GM12878 (cell line): ENCODE data around the gene TCF12. TPM values are rescaled to one million over a fixed set of nuclear protein-coding genes. Genes with fewer than 3 reads are reported as not detected.

ENCODE experiments used
- ATAC-seq: fragments of 200-7000 bp; cut with Tn5 transposase; 3 replicates; pipeline ENCODE4 v1.9.1; 2020; ENCODE audit warnings: mild to moderate bottlenecking, moderate library complexity
- BruUV-seq: library from RNA; stranded (reverse); fragments of 400-500 nt; replicated peaks from 2 replicates; lab custom pipeline; 2021; lab: Mats Ljungman, UMichigan
- CTCF ChIA-PET: fragments of 300-600 bp; sonication (Branson Sonifier 250); formaldehyde crosslinking; extraction: SDS; loops from one replicate; lab custom pipeline; 2021; ENCODE audit warnings: inconsistent platforms; lab: Yijun Ruan, JAX
- POLR2A ChIA-PET: fragments of 350-600 bp; formaldehyde crosslinking; extraction: SDS; loops from one replicate; lab custom pipeline; 2021; ENCODE audit warnings: inconsistent platforms; lab: Charles Lee
- RAD21 ChIA-PET: fragments of 300-600 bp; sonication (Branson Sonifier 250); formaldehyde crosslinking; loops from one replicate; lab custom pipeline; 2023; ENCODE audit warnings: antibody characterized with exemption; ENCODE audit not compliant: unreplicated experiment; lab: Charles Lee
- SMC1A ChIA-PET: fragments of 300-600 bp; sonication (Branson Sonifier 250); formaldehyde crosslinking; loops from one replicate; lab custom pipeline; 2023; ENCODE audit not compliant: unreplicated experiment, uncharacterized antibody; lab: Charles Lee
- DNase-seq: peaks from one replicate; pipeline ENCODE4 v3.0.0-alpha.2; 2011; ENCODE audit warnings: low read depth, low spot score
- FAIRE-seq: peaks from 3 replicates; lab custom pipeline; 2011; peaks lifted over from hg19 to GRCh38; lab: Jason Lieb, UNC
- H2AFZ ChIP-seq: 2 replicates; pipeline ENCODE4 v1.6.0; 2011; ENCODE audit warnings: low read depth, low read length, control low read depth; ENCODE audit not compliant: control insufficient read depth
- H3K27ac ChIP-seq: 2 replicates; pipeline ENCODE4 v1.5.1; 2011; ENCODE audit warnings: control low read depth; ENCODE audit not compliant: control insufficient read depth, insufficient read depth
- H3K27me3 ChIP-seq, 2 experiments: replicated peaks in 1 of 2; 2 replicates each; pipeline versions ENCODE4 v1.6.0 to v1.6.1; 2011; ENCODE audit warnings: low read length in 1 of 2; ENCODE audit not compliant: control insufficient read depth in 2 of 2, insufficient read depth in 2 of 2
- H3K36me3 ChIP-seq, 2 experiments: 2 replicates each; pipeline ENCODE4 v1.5.1; 2011; ENCODE audit warnings: low read length in 1 of 2; ENCODE audit not compliant: control insufficient read depth in 2 of 2, insufficient read depth in 2 of 2
- H3K4me1 ChIP-seq: 2 replicates; pipeline ENCODE4 v1.6.1; 2011; ENCODE audit warnings: mild to moderate bottlenecking, low read length, moderate library complexity, mixed read lengths; ENCODE audit not compliant: control insufficient read depth, insufficient read depth
- H3K4me2 ChIP-seq: 2 replicates; pipeline ENCODE4 v1.6.0; 2011; ENCODE audit warnings: control low read depth; ENCODE audit not compliant: control insufficient read depth, insufficient read depth
- H3K4me3 ChIP-seq: fragments of 200-600 bp; sonication (generic); 2 replicates; pipeline ENCODE4 v1.5.1; 2016
- H3K79me2 ChIP-seq: 2 replicates; pipeline ENCODE4 v1.6.0; 2011; ENCODE audit warnings: low read length; ENCODE audit not compliant: control insufficient read depth, insufficient read depth
- H3K9ac ChIP-seq: 2 replicates; pipeline ENCODE4 v1.8.0; 2011; ENCODE audit warnings: low read length, control low read depth, mixed read lengths; ENCODE audit not compliant: control insufficient read depth, insufficient read depth
- H3K9me3 ChIP-seq: replicated peaks from 3 replicates; pipeline ENCODE4 v1.5.1; 2011; ENCODE audit warnings: mild to moderate bottlenecking, low read length; ENCODE audit not compliant: control insufficient read depth, insufficient read depth
- H4K20me1 ChIP-seq: 2 replicates; pipeline ENCODE4 v1.6.0; 2011; ENCODE audit not compliant: control insufficient read depth, insufficient read depth
- BRCA1 ChIP-seq: IDR thresholded peaks from 2 replicates; pipeline ENCODE4 v1.6.1; 2011; ENCODE audit warnings: low read depth, low read length, improper control_type of control experiment
- CHD1 ChIP-seq: IDR thresholded peaks from 2 replicates; pipeline ENCODE4 v1.6.1; 2012; ENCODE audit warnings: low read depth, low read length, improper control_type of control experiment
- CTCF ChIP-seq, 3 experiments: IDR thresholded peaks in 2 of 3; conservative IDR thresholded peaks in 1 of 3; 2 replicates each; pipeline ENCODE4 v1.5.1; 2011; ENCODE audit warnings: low read depth in 3 of 3, low read length in 3 of 3, mild to moderate bottlenecking in 3 of 3, control low read depth in 2 of 3, moderate library complexity in 2 of 3, inconsistent platforms in 1 of 3, mixed read lengths in 1 of 3; ENCODE audit not compliant: control insufficient read depth in 2 of 3, insufficient read depth in 1 of 3; ENCODE audit errors: extremely low read depth in 1 of 3
- E2F4 ChIP-seq: IDR thresholded peaks from 2 replicates; pipeline ENCODE4 v1.6.1; 2012; ENCODE audit warnings: low read depth, low read length, improper control_type of control experiment
- EP300 ChIP-seq, 2 experiments: fragments of 150-350 bp in 1 of 2; IDR thresholded peaks; 2 replicates each; pipeline ENCODE4 v1.6.1; 2011 to 2012; ENCODE audit warnings: low read depth in 2 of 2, low read length in 2 of 2, borderline replicate concordance in 1 of 2, improper control_type of control experiment in 1 of 2, inconsistent platforms in 1 of 2; ENCODE audit not compliant: control insufficient read depth in 1 of 2
- HDGF ChIP-seq: fragments of 450-650 bp; IDR thresholded peaks from 2 replicates; pipeline ENCODE4 v1.6.1; 2016; ENCODE audit warnings: antibody characterized with exemption
- KDM1A ChIP-seq: fragments of 200-600 bp; sonication (generic); IDR thresholded peaks from 2 replicates; pipeline ENCODE4 v1.6.1; 2016; ENCODE audit warnings: borderline replicate concordance
- MTA3 ChIP-seq: IDR thresholded peaks from 2 replicates; pipeline ENCODE4 v1.6.1; 2012; ENCODE audit warnings: low read length, inconsistent platforms, borderline replicate concordance
- NR2C2 ChIP-seq: IDR thresholded peaks from 2 replicates; pipeline ENCODE4 v1.6.1; 2011; ENCODE audit warnings: borderline replicate concordance, low read depth; ENCODE audit not compliant: control insufficient read depth, insufficient read length
- SIN3A ChIP-seq: IDR thresholded peaks from 2 replicates; pipeline ENCODE4 v1.6.1; 2012; ENCODE audit warnings: low read depth, low read length, improper control_type of control experiment
- SMAD5 ChIP-seq: IDR thresholded peaks from 2 replicates; pipeline ENCODE4 v1.6.1; 2016; ENCODE audit warnings: antibody characterized with exemption, low read depth
- TARDBP ChIP-seq: IDR thresholded peaks from 2 replicates; pipeline ENCODE4 v1.6.1; 2016; ENCODE audit warnings: borderline replicate concordance
- WRNIP1 ChIP-seq: IDR thresholded peaks from 2 replicates; pipeline ENCODE4 v1.6.1; 2011; ENCODE audit warnings: low read depth, low read length, improper control_type of control experiment, borderline replicate concordance
- ZBTB11 ChIP-seq: fragments of 450-650 bp; formaldehyde crosslinking; IDR thresholded peaks from 2 replicates; pipeline ENCODE4 v1.5.0; 2022; ENCODE audit warnings: mild to moderate bottlenecking, missing genetic modification characterization
- ZNF207 ChIP-seq: fragments of 450-650 bp; IDR thresholded peaks from 2 replicates; pipeline ENCODE4 v1.6.1; 2014; ENCODE audit warnings: antibody characterized with exemption, mild to moderate bottlenecking, borderline replicate concordance
- ZNF217 ChIP-seq: fragments of 450-650 bp; IDR thresholded peaks from 2 replicates; pipeline ENCODE4 v1.6.1; 2017; ENCODE audit warnings: antibody characterized with exemption, mild to moderate bottlenecking
- ZNF384 ChIP-seq: IDR thresholded peaks from 2 replicates; pipeline ENCODE4 v1.6.1; 2012; ENCODE audit warnings: low read depth, mild to moderate bottlenecking, low read length, improper control_type of control experiment, borderline replicate concordance
- ZNF622 ChIP-seq: fragments of 450-650 bp; IDR thresholded peaks from 2 replicates; pipeline ENCODE4 v1.6.1; 2017; ENCODE audit warnings: mild to moderate bottlenecking, inconsistent platforms
- in situ Hi-C: fragments of 300-500 bp; cut with MboI; formaldehyde crosslinking; loops from 9 replicates; pipeline ENCODE4 v1.14.3; 2018; ENCODE audit warnings: mixed read lengths
- intact Hi-C: fragments of 100-400 bp; cut with micrococcal nuclease; formaldehyde crosslinking; loops from one replicate; pipeline ENCODE4 v1.14.2; 2022; ENCODE audit not compliant: unreplicated experiment
- polyA plus RNA-seq, 11 experiments: library from polyadenylated mRNA; depleted of rRNA in 4 of 11; unstranded in 6 of 11; stranded (reverse) in 5 of 11; fragments of >200 nt; fragmentation: Nextera tagmentation in 4 of 11; fragmentation: Illumina TruSeq in 1 of 11; extraction: Ambion mirVana in 4 of 11; extraction: Trizol in 1 of 11; gene quantifications; 1 replicate in 1 of 11; 2 replicates in 10 of 11; pipeline versions ENCODE4 v1.2.1 to v1.2.3, GENCODE V29; 2011 to 2016; ENCODE audit warnings: inconsistent platforms in 2 of 11, missing spikeins in 2 of 11, low read depth in 1 of 11
- total RNA-seq, 4 experiments: library from RNA; depleted of rRNA in 3 of 4; stranded (reverse); fragments of >200 nt in 3 of 4; fragmentation: Illumina TruSeq in 1 of 4; extraction: Trizol in 1 of 4; gene quantifications; 2 replicates each; pipeline versions ENCODE4 v1.2.1 to v1.2.3, GENCODE V29; 2013 to 2021

TCF12 gene
- total and polyA plus RNA-seq, 10 of the 15 experiments (the other 5 are each of a cell fraction or from before 2014, with no cell fraction given): 8.2 to 70.9 (median 49.5) TPM

GRCh38 chr15:57228395-57228794, 310.0 kb downstream of the TCF12 start (continued):
- TF ChIP-seq BRCA1 (no peak), ZNF217 (no peak), CHD1 (no peak), SMAD5 (no peak), WRNIP1 (no peak)

- Histone ChIP-seq H3K36me3 (peaks cover 0 to 1% of the 10 kb centered on the region in 2 experiments; a peak in 1 of 4 replicates), H3K9me3 (no peaks in the 10 kb centered on the region), H4K20me1 (no peaks in the 10 kb centered on the region), H3K27ac (no peak overlapping the region), H2AFZ (no peak overlapping the region), H3K4me2 (no peak overlapping the region), H3K4me1 (peaks cover 3% of the 10 kb centered on the region; the same call in 1 of the 2 replicates), H3K79me2 (no peaks in the 10 kb centered on the region; the same call in 1 of the 2 replicates), H3K4me3 (no peak overlapping the region), H3K9ac (no peak overlapping the region), H3K27me3 (no peaks in the 10 kb centered on the region)
- BruUV-seq: no TSS peak
- ChIA-PET CTCF (interaction anchor here (0.7 to 3.1 kb wide), 3 partner anchors 10 to 83 kb away, joined by 3 to 8 read pairs (median 5); no protein-coding TSS in a partner anchor), SMC1A (interaction anchor here (0.8 kb wide), 1 partner anchor 16 kb away, joined by 3 read pairs; no protein-coding TSS in a partner anchor), RAD21 (interaction anchor here (0.6 to 1.4 kb wide), 3 partner anchors 10 to 82 kb away, joined by 3 to 4 read pairs (median 4); no protein-coding TSS in a partner anchor), POLR2A (no interaction called here)
- in situ Hi-C loops (no loop called here), intact Hi-C loops (loop anchor here (10.0 kb wide), 1 partner anchor 214 kb away; no protein-coding TSS in a partner anchor)
- no peak for FAIRE-seq
- no peak for ATAC-seq
- no peak for DNase-seq
- TF ChIP-seq MTA3 (no peak), KDM1A (no peak), SIN3A (no peak), CTCF (IDR thresholded peaks at IDR 0.05 in 2 of 3, conservative IDR thresholded peaks at IDR 0.05 in 1 of 3; ENCODE audit: control insufficient read depth in 2 of 3, extremely low read depth in 1 of 3, insufficient read depth in 1 of 3, low read depth in 3 of 3, low read length in 3 of 3) (no peak), EP300 (IDR thresholded peaks at IDR 0.05; ENCODE audit: borderline replicate concordance in 1 of 2, control insufficient read depth in 1 of 2, low read depth in 2 of 2, low read length in 2 of 2) (no peak), TARDBP (no peak), HDGF (no peak), WRNIP1 (no peak), ZNF622 (no peak), ZBTB11 (CRISPR knock-in tag) (no peak), ZNF384 (no peak), NR2C2 (no peak), ZNF207 (no peak), E2F4 (no peak)
Measured at GRCh38 chr15:57229051-57229450, 310.6 kb downstream of the TCF12 start.
